Astrocyte of the spinal cord (primary cell): ENCODE data around the gene PRRT3.
"Not testable (repeated sequence)": the region's sequence is repeated elsewhere in the genome, so short reads cannot be mapped to it uniquely, and the experiment has no call there.

ENCODE experiments used
- DNase-seq: peaks from one replicate; pipeline ENCODE4 v3.0.0; 2011; ENCODE audit warnings: low read depth, low spot score
- H3K4me3 ChIP-seq: 2 replicates; pipeline ENCODE4 v1.5.1; 2011; ENCODE audit warnings: low read depth, mild to moderate bottlenecking, low read length, moderate library complexity
- in situ Hi-C: cut with HindIII; loops from 2 replicates; pipeline ENCODE4 v1.10.0; 2017; ENCODE audit warnings: low sequenced_read_pairs
- TF ChIP-seq, protein P1 (sequence below): IDR thresholded peaks from 2 replicates; pipeline ENCODE4 v1.5.1; 2012; ENCODE audit warnings: low read depth, mild to moderate bottlenecking, low read length, inconsistent platforms

PRRT3 gene

DNA sequence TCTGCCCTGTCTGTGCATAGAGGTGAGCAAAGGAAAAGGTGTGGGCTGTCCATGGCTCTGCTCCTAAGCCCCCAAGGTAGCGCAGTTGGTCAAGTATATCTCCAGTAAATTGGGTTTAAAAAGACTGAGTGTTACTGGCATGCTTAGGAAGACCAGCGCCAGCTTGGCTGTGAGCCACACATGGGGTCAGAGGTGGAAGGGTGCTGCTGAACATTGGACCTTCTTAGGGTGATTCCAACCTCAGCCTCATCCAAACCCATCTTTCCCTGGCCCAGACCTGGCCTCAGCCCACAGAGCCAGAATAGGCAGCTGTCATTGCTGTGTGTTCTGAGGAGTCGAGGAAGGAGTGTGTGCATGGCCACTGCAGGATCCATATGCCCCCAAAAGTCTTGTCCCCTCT lies 43.9 kb downstream of the PRRT3 start:
- TF ChIP-seq, protein P1, sequence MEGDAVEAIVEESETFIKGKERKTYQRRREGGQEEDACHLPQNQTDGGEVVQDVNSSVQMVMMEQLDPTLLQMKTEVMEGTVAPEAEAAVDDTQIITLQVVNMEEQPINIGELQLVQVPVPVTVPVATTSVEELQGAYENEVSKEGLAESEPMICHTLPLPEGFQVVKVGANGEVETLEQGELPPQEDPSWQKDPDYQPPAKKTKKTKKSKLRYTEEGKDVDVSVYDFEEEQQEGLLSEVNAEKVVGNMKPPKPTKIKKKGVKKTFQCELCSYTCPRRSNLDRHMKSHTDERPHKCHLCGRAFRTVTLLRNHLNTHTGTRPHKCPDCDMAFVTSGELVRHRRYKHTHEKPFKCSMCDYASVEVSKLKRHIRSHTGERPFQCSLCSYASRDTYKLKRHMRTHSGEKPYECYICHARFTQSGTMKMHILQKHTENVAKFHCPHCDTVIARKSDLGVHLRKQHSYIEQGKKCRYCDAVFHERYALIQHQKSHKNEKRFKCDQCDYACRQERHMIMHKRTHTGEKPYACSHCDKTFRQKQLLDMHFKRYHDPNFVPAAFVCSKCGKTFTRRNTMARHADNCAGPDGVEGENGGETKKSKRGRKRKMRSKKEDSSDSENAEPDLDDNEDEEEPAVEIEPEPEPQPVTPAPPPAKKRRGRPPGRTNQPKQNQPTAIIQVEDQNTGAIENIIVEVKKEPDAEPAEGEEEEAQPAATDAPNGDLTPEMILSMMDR = no peak
- H3K4me3 ChIP-seq = no peak overlapping the region
- in situ Hi-C loops = no loop called here
- DNase-seq = no peak

DNA sequence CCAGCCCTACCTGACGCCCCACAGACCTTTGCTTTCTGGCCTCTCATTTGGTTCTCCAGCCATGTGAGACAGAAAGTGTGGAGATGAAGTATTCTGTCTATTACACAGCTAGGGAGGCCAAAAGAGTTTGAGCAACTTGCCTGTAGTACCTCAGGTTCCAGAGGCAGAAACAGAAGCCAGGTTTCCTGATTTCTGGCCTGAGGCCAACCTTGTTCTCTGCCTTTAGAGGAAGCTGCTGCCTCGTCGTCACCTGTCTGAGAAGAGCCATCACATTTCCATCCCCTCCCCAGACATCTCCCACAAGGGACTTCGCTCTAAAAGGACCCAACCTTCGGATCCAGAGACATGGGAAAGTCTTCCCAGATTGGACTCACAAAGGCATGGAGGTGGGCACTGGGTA lies 45.7 kb downstream of the PRRT3 start:
- in situ Hi-C loops = no loop called here
- TF ChIP-seq, protein P1 = no peak
- no peak for DNase-seq
- H3K4me3 ChIP-seq = no peak overlapping the region

DNA sequence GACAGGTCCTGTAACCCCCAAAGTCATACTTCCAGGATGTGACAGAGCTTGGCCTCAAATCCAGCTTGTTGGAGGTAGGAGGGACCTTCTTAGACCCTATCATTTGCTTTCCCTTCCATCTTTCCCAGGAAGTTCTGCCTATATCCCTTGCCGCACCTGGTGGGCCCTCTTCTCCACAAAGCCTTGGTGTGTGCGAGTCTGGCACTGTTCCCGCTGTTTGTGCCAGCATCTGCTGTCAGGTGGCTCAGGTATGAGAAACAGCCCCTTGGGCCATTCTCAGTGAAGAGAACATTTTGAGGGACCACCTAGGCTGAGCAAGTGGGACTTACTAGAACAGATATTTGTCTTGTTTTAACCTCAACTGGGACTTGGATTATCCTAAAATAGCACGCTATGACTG lies 48.3 kb downstream of the PRRT3 start:
- in situ Hi-C loops = no loop called here
- no peak for DNase-seq
- H3K4me3 ChIP-seq = no peak overlapping the region
- TF ChIP-seq, protein P1 = no peak

DNA sequence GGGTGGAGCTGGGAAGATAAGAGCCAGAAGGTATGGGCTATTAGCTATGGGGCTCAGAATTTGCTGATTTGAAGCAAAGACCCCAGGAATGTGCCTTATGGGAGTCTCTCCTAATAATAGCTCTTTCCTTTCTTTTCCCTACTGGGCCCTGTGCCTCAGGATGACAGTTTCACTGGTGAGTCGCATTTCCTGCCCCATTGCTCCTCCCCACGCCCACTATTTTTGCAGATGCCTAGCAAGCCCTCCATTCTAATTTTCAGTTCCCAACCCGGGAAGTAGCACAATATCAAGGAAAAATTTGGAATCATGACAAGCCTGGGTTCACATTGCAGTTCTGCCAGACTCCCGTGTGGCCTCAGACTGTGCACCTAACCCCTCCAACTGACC lies 49.0 kb downstream of the PRRT3 start:
- H3K4me3 ChIP-seq = no peak overlapping the region
- peak; percentile 15 for DNase-seq
- TF ChIP-seq, protein P1 = no peak
- in situ Hi-C loops = no loop called here

DNA sequence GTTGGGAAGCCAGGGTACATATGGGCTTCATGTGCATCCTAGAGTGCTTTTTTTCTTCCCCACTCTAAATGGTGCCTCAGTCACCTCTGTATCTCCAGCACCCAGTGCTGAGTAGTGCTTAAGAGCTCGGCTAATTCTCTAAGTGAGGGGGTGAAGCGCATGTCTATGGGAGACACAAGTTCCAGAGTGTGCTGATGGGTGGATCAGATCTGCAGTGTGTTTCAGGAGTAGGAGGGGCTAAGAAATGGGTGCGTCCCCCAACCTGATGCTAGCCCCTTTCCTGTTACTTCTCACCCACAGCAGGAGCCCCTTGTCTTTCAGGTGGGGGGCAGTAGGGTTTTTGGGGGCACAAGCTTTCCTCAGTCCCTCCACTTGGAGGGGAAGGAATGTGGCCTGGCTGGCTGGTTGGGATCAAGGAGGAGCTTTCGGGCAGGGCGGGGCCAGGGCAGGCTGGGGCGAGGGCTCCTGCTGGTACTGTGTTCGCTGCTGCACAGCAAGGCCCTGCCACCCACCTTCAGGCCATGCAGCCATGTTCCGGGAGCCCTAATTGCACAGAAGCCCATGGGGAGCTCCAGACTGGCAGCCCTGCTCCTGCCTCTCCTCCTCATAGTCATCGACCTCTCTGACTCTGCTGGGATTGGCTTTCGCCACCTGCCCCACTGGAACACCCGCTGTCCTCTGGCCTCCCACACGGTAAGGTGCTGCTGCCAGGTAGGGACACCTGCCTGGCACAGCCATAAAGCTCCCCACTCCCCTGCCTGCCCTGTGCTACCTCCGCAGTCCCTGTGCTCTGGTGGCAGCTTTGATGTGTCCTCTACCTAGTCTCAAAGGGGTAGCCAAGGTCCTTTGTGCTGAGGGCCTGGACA lies 49.6 kb downstream of the PRRT3 start, which contains the start of gene IL17RE:
TSS of gene IL17RE (plus strand) at position 477 of the 866 bp plus-strand sequence. CDS start at position 562, 85 bp downstream.
- no peak for DNase-seq
- no peak within 1 kb of the TSS for H3K4me3 ChIP-seq
- TF ChIP-seq, protein P1 = no peak
- in situ Hi-C loops = no loop called here

DNA sequence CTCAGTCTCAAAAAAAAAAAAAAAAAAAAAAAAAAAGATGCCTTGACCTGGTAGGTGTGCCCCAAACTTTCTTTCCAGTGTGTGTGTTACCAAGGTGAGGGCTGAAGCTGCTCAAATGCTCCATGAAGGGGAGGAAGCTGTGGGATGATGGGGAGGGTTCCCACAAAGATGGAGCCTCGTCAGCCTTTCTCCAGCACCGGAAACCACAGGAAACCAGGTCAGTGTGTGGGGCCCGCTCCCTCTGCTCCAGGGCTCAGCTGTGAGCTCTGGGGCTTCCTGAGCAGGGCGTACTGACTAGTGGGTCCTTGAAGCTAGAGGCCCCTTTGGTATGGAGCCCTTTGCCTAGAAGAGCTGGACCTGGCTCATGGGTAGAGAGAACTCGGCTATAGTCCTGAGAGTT lies 50.2 kb downstream of the PRRT3 start:
- no peak overlapping the region for H3K4me3 ChIP-seq
- no peak for DNase-seq
- in situ Hi-C loops = no loop called here
- TF ChIP-seq, protein P1 = no peak

DNA sequence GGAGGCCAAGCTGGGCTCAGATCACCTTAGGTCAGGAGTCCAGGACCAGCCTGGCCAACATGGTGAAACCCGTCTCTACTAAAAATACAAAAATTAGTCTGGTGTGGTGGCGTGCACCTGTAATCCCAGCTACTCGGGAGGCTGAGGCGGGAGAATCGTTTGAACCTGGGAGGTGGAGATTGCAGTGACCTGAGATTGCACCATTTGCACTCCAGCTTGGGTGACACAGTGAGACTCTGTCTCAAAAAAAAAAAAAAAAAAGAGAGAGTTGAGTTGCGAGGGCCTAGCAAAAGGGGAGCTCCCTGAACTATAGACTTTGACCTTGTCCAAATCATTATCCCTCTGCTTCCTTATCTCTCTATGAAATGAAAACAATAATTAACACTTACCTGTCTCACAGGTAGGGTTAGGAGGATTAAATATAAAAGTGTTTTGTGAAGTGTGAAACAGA lies 51.2 kb downstream of the PRRT3 start:
- DNase-seq, H3K4me3 ChIP-seq, in situ Hi-C loops: not testable (repeated sequence)
